Measurements from ENCODE around the gene SPATA20. TPM values are rescaled to one million over a fixed set of nuclear protein-coding genes. Genes with fewer than 3 reads are reported as not detected.

The SPATA20 gene
- total RNA-seq, 1 experiment from 2014 or later, result 35.7 TPM

DNA sequence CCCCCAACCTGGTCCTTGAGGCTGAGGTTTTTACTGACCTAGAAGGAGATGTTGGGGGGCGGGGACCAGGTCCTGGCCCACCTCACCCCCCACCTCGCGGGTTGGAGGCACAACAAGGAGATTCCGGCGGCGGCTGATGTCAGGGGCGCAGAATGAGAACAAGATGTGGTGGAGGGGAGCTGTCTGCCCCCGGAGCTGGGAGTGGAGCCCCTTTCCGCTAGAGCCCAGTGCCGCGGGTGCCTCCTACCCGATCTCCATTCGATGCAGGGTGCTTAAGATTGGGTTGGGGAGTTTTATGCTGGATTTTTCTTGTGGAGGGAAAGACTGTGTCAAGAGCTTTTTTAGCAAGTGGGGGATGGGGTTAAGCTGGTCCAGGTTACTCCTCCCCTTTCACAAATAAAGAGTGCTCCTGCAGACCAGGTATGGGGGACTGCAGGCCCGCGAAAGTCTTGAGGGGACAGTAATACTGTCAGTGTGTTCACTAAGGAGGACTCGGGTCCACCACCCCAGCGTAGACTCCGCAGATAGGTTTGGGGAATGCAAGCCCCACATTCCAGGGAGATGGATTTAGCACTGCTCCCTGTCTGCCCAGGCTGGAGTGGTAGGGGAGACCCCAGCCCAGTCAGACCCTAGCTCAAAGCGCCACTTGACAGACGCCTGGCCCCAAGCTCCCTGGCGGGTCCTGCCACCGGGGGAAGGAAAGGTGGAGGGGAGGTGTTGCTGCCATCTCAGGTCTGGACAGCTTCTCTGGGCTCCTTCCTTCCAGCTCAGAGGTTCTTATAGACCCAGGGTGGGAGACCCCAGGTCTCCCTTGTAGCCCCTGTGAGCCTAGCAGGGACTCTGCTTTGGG is 15.5 kb downstream of the SPATA20 start:
- DNase-seq (ENCODE audit: low read depth in 1 of 2, low spot score in 2 of 2), result no peak
- Histone ChIP-seq H3K36me3 (no peaks in the 10 kb centered on the region), H3K4me1 (replicated peaks) (peaks cover 18% of the 10 kb centered on the region), H3K27ac (no peak overlapping the region), H3K27me3 (replicated peaks) (peaks cover 70% of the 10 kb centered on the region), H3K4me3 (no peak overlapping the region), H3K9me3 (replicated peaks) (peaks cover 3% of the 10 kb centered on the region; the same call in 1 of the 2 replicates)

DNA sequence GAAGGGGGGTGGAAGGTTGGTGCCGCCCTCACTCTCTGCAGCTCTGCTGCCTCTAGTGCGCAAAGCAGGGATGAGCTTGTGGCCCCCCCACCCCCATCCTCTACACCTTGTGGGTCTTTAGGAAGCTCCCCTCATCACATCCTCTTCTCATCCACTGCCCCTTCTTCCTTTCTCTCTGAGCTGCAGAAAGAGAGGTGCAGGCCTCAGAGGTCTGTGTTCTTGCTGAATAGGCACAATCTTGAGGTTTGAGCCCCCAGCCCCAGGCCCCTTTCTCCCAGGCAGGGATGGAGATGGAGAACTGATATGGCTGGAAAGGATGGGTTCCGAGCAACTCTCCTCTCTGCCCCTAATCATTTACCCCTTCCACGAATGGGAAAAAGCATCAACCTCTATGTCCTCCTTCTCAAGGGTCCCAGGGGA is 16.1 kb downstream of the SPATA20 start:
- Histone ChIP-seq H3K27ac (no peak overlapping the region), H3K27me3 (replicated peaks) (peaks cover 76% of the 10 kb centered on the region), H3K36me3 (no peaks in the 10 kb centered on the region), H3K4me1 (replicated peaks) (peaks cover 18% of the 10 kb centered on the region), H3K4me3 (no peak overlapping the region), H3K9me3 (replicated peaks) (peaks cover 3% of the 10 kb centered on the region; the same call in 1 of the 2 replicates)
- DNase-seq (ENCODE audit: low read depth in 1 of 2, low spot score in 2 of 2), result no peak

DNA sequence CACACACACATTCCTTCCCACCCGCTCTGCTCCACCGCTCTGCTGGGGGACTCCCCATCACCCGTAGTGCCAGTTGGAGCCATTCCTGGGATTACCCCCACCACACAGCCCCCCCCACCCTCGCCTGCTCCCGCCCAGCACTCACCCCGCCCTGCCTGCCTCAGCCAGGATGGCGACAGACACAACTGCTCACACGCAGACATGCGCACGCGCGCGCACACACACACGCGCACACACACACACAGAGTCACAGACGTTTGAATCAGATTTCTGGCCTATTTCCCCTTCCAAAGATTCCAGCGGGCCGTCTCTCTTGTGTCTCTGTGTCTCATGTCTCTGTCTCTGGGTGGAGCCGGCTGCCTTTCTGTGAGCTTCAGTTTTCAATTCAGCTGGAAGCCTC is 17.9 kb downstream of the SPATA20 start:
- no peak overlapping the region for H3K4me3 ChIP-seq
- H3K9me3 ChIP-seq (replicated peaks), result peaks cover 3% of the 10 kb centered on the region; the same call in 1 of the 2 replicates
- H3K36me3 ChIP-seq, result no peaks in the 10 kb centered on the region
- no peak overlapping the region for H3K27ac ChIP-seq
- peaks cover 73% of the 10 kb centered on the region for H3K27me3 ChIP-seq (replicated peaks)
- peaks cover 13% of the 10 kb centered on the region for H3K4me1 ChIP-seq (replicated peaks)
- peak in 1 of 2 experiments; percentile 67 for DNase-seq (ENCODE audit: low read depth in 1 of 2, low spot score in 2 of 2)

DNA sequence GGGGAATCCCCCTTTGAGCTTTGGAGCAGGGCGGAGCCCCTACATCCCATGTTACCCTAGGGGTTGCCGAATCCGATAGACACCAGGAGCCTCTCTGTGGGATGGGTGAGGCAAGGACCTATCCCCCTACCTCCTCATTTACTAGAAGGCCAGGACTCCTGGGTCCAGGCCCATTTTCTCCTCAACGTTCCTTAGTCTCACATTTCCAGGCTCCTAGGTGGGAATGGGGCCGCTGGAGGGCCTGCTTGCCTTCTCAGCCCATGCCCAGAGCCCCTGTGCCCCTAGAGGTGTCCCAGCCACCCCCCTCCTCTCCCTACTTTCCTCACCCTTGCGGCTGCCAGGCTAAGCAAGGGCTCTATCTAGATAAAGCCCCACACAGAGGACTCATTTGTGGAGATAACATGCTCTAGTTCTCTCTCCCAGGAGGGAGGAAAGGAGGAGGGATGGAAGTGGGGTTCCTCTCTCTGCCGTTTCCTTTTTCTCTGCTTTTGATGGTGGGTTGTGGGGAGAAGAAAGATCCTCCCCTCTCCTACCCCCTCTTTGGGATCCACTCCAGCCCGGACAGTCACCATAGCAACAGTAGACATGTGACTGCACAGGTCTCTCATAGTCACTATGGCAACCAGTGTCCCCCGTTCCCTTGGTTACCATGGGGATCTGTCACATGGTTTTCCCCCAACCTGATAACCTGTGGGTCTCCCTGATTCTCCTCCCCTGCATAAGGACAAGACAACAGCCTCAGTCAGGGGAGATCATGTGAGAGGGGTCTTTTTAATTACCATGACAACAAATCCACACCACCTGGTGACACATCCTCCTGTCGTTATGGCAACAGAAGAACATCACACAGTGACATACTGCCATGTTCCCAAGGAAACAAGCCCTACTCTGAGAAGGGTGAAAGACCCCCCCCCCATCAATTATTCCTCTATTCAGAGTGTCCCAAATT is 18.7 kb downstream of the SPATA20 start:
- Histone ChIP-seq H3K9me3 (replicated peaks) (peaks cover 3% of the 10 kb centered on the region; the same call in 1 of the 2 replicates), H3K36me3 (no peaks in the 10 kb centered on the region), H3K4me3 (no peak overlapping the region), H3K4me1 (replicated peaks) (peaks cover 6% of the 10 kb centered on the region), H3K27me3 (replicated peaks) (peaks cover 71% of the 10 kb centered on the region), H3K27ac (no peak overlapping the region)
- no peak for DNase-seq (ENCODE audit: low read depth in 1 of 2, low spot score in 2 of 2)

DNA sequence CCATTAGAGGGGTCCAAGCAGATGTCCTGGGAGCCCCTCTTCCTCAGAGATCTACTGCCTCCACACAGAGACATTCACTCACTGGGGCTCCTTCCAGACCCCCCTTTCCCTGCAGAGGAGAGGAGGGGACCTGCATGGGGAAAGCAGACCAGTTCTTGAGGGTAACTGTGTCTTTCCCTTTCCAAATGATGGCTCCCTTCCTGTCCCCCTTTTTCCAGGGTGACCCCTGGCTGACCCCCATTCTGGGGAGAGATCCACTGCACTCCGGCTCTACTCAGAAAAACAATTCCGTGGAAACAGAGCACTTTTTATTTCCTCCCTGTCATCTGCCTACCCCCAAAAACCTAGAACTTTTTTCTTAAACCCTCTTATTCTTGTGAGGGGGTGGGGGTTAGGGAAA is 19.9 kb downstream of the SPATA20 start:
- no peak for DNase-seq (ENCODE audit: low read depth in 1 of 2, low spot score in 2 of 2)
- H3K4me1 ChIP-seq (replicated peaks), result no peaks in the 10 kb centered on the region
- no peak overlapping the region for H3K4me3 ChIP-seq
- no peaks in the 10 kb centered on the region for H3K36me3 ChIP-seq
- H3K9me3 ChIP-seq (replicated peaks), result no peaks in the 10 kb centered on the region; the same call in 1 of the 2 replicates
- H3K27me3 ChIP-seq (replicated peaks), result peaks cover 64% of the 10 kb centered on the region
- H3K27ac ChIP-seq, result no peak overlapping the region

DNA sequence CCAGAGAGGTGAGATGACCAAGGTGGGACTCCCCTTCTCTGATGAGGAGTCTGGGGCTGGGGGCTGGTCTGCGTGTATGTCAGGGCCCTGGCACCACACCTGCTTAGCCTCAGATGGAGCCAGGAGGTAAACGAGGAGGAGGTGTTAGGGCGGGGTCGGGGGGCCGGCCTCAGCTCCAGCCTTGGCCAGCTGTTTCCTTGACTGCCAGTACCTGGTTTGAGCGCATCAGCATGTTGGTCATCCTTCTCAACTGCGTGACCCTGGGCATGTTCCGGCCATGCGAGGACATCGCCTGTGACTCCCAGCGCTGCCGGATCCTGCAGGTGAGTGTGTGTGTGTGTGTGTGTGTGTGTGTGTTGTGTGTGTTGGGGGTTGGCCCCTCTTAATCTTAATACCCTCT is 21.7 kb downstream of the SPATA20 start:
- Histone ChIP-seq H3K4me3 (no peak overlapping the region), H3K27me3 (replicated peaks) (peaks cover 56% of the 10 kb centered on the region), H3K27ac (no peak overlapping the region), H3K4me1 (replicated peaks) (no peaks in the 10 kb centered on the region), H3K9me3 (replicated peaks) (no peaks in the 10 kb centered on the region; the same call in 1 of the 2 replicates), H3K36me3 (no peaks in the 10 kb centered on the region)
- no peak for DNase-seq (ENCODE audit: low read depth in 1 of 2, low spot score in 2 of 2)

DNA sequence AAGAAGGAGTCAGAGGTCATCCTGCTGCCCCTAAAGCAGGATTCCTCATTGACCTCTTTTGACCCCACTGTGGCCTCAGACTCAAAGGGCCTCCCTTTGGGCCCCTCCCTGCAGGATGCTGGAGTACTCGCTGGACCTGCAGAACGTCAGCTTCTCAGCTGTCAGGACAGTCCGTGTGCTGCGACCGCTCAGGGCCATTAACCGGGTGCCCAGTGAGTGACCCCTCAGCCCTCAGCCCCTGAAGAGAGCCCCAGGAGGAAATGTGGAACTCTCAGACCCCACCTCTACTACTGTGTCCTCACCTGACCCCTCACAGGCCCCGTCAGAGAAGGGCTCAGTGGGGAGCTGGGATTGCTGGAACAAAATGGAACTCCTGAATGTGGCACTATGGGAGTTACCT is 22.6 kb downstream of the SPATA20 start:
- DNase-seq (ENCODE audit: low read depth in 1 of 2, low spot score in 2 of 2), result no peak
- no peaks in the 10 kb centered on the region for H3K36me3 ChIP-seq
- H3K27ac ChIP-seq, result no peak overlapping the region
- H3K9me3 ChIP-seq (replicated peaks), result no peaks in the 10 kb centered on the region; the same call in 1 of the 2 replicates
- H3K27me3 ChIP-seq (replicated peaks), result peaks cover 55% of the 10 kb centered on the region
- H3K4me3 ChIP-seq, result no peak overlapping the region
- H3K4me1 ChIP-seq (replicated peaks), result no peaks in the 10 kb centered on the region

DNA sequence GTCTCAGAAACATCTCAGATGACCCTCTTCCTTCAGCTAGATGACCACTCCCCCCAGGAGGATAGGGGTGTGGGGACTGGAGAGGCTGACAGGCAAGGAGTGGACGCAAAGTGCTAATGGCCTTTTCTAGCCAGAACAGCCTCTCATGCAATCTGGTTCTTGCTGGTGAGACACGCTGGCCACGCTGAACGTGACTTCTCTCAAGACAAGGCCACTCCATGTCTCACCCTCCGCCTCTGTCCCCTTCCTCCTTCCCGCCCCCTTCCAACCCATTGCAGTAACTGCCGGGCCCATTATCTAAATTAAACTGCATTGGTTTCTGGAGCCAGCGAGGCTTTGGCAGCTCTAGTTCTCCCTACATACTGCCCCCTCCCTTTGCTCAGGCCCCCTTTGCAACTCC is 23.1 kb downstream of the SPATA20 start:
- Histone ChIP-seq H3K27me3 (replicated peaks) (peaks cover 52% of the 10 kb centered on the region), H3K4me3 (no peak overlapping the region), H3K4me1 (replicated peaks) (no peaks in the 10 kb centered on the region), H3K27ac (no peak overlapping the region), H3K9me3 (replicated peaks) (no peaks in the 10 kb centered on the region; the same call in 1 of the 2 replicates), H3K36me3 (no peaks in the 10 kb centered on the region)
- no peak for DNase-seq (ENCODE audit: low read depth in 1 of 2, low spot score in 2 of 2)

DNA sequence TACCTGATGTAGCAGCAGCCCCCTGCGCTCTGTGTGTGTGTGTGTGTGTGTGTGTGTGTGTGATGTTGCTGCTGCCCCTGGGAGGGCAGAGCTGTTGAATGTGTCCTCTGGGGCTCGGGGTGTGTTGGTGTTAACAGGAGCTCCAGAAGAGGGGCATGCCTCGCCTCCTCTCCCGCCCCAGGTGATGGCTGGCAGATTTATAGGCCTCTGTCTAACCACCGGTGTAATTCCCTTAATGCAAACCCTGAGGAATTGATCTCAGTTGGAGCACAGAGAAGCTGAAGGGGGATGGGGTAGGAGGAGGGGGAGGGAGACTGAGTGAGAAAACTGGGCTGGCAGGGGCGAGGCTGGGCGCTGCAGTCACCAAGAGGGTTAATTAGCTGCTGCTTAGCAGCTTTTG is 23.6 kb downstream of the SPATA20 start:
- H3K4me3 ChIP-seq, result no peak overlapping the region
- H3K4me1 ChIP-seq (replicated peaks), result no peaks in the 10 kb centered on the region
- no peaks in the 10 kb centered on the region for H3K36me3 ChIP-seq
- peaks cover 47% of the 10 kb centered on the region for H3K27me3 ChIP-seq (replicated peaks)
- no peak overlapping the region for H3K27ac ChIP-seq
- no peaks in the 10 kb centered on the region; the same call in 1 of the 2 replicates for H3K9me3 ChIP-seq (replicated peaks)
- no peak for DNase-seq (ENCODE audit: low read depth in 1 of 2, low spot score in 2 of 2)

DNA sequence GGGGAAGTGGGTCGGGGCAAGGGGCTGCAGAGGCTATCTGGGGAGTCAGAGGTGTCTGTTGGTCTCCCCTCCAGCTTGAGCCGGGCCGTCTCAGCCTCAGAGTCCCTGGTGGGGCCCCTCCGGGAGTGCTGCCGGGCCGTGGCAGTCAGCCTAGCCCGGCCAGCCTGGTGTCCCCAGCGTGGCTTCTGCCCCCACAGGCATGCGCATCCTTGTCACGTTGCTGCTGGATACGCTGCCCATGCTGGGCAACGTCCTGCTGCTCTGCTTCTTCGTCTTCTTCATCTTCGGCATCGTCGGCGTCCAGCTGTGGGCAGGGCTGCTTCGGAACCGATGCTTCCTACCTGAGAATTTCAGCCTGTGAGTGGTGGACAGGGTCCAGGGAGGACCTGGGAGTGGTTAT is 24.7 kb downstream of the SPATA20 start:
- no peaks in the 10 kb centered on the region for H3K9me3 ChIP-seq (replicated peaks)
- no peak overlapping the region for H3K27ac ChIP-seq
- no peaks in the 10 kb centered on the region for H3K4me1 ChIP-seq (replicated peaks)
- peaks cover 41% of the 10 kb centered on the region for H3K27me3 ChIP-seq (replicated peaks)
- no peak for DNase-seq (ENCODE audit: low read depth in 1 of 2, low spot score in 2 of 2)
- no peaks in the 10 kb centered on the region for H3K36me3 ChIP-seq
- no peak overlapping the region for H3K4me3 ChIP-seq

DNA sequence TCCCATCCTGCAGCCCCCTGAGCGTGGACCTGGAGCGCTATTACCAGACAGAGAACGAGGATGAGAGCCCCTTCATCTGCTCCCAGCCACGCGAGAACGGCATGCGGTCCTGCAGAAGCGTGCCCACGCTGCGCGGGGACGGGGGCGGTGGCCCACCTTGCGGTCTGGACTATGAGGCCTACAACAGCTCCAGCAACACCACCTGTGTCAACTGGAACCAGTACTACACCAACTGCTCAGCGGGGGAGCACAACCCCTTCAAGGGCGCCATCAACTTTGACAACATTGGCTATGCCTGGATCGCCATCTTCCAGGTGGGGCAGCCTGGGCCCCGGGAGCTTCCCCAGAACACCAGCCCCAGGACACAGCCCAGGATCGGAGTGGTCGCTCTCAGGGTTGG is 25.6 kb downstream of the SPATA20 start:
- H3K4me3 ChIP-seq, result no peak overlapping the region
- DNase-seq (ENCODE audit: low read depth in 1 of 2, low spot score in 2 of 2), result no peak
- no peaks in the 10 kb centered on the region for H3K9me3 ChIP-seq (replicated peaks)
- no peaks in the 10 kb centered on the region for H3K4me1 ChIP-seq (replicated peaks)
- no peaks in the 10 kb centered on the region for H3K36me3 ChIP-seq
- peaks cover 41% of the 10 kb centered on the region for H3K27me3 ChIP-seq (replicated peaks)
- H3K27ac ChIP-seq, result no peak overlapping the region

DNA sequence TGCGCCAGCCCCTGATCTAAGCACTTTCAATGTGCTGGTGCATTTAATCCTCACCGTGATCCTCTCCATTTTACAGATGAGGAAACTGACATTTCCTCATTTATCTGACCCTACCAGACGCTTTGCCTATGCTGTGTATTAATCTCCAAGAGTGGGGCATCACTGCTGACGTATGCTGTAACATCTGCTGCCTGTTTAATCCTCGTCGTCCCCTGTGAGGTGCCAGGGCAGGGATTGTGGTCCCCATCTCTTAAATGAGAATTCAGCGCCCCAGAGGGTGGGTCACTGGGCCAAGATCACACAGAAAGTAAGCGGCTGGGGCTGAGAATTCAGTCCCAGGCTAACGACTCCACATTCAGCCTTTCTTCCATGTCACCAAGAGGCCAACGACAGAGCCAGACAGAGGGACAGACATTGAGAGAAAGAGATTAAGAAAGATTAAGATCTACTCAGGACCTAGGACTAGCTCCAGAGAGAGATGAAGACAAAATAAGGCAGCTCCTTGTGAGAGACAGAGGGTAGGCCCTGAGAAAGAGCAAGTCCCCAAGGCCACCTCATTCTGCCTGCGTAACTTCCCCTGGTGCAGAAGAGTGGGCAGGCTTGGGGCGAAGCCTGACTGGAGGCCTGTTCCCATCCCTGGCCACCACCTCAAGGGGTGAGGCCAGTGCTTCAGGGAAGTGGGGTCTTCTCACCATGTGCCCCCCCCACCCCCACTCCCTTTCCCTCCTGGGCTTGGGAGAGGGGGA is 27.1 kb downstream of the SPATA20 start:
- Histone ChIP-seq H3K4me3 (no peak overlapping the region), H3K9me3 (replicated peaks) (no peaks in the 10 kb centered on the region), H3K36me3 (no peaks in the 10 kb centered on the region), H3K4me1 (replicated peaks) (no peaks in the 10 kb centered on the region), H3K27ac (no peak overlapping the region), H3K27me3 (replicated peaks) (peaks cover 45% of the 10 kb centered on the region)
- no peak for DNase-seq (ENCODE audit: low read depth in 1 of 2, low spot score in 2 of 2)

DNA sequence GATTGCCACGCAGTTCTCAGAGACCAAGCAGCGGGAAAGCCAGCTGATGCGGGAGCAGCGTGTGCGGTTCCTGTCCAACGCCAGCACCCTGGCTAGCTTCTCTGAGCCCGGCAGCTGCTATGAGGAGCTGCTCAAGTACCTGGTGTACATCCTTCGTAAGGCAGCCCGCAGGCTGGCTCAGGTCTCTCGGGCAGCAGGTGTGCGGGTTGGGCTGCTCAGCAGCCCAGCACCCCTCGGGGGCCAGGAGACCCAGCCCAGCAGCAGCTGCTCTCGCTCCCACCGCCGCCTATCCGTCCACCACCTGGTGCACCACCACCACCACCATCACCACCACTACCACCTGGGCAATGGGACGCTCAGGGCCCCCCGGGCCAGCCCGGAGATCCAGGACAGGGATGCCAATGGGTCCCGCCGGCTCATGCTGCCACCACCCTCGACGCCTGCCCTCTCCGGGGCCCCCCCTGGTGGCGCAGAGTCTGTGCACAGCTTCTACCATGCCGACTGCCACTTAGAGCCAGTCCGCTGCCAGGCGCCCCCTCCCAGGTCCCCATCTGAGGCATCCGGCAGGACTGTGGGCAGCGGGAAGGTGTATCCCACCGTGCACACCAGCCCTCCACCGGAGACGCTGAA is 28.7 kb downstream of the SPATA20 start:
- Histone ChIP-seq H3K27me3 (replicated peaks) (peaks cover 46% of the 10 kb centered on the region), H3K27ac (no peak overlapping the region), H3K4me3 (no peak overlapping the region), H3K9me3 (replicated peaks) (no peaks in the 10 kb centered on the region), H3K4me1 (replicated peaks) (no peaks in the 10 kb centered on the region), H3K36me3 (no peaks in the 10 kb centered on the region)
- no peak for DNase-seq (ENCODE audit: low read depth in 1 of 2, low spot score in 2 of 2)
